Right lobe of liver (tissue), 4 donors: ENCODE data around the gene ACO2.

Source experiments
- CTCF ChIP-seq, 4 donors: fragments of 200-600 bp in 3 of 4; fragments of 450-650 bp in 1 of 4; IDR thresholded peaks; one replicate each; pipeline versions ENCODE4 v1.5.1 to v1.8.0; 2016 to 2022; ENCODE audit warnings: antibody characterized with exemption in 4 of 4, mild to moderate bottlenecking in 2 of 4
- POLR2A ChIP-seq: fragments of 450-650 bp; IDR thresholded peaks from one replicate; pipeline ENCODE4 v1.6.1; 2017; ENCODE audit warnings: antibody characterized with exemption, mild to moderate bottlenecking
- donor health status: DM: no; HTN: no; CAD: no.
- donor health status: DM: no; HTN: no; CAD: no.
- donor health status: DM: no; HTN: yes; CAD: no.

GRCh38 chr22:41437198-41437597, 31.7 kb upstream of the ACO2 start:
- TF ChIP-seq CTCF (IDR thresholded peaks at IDR 0.05) (no peak), POLR2A (no peak)
